Sigmoid colon (tissue), 7 donors: Measurements from ENCODE around the gene PRDM16. TPM values are rescaled to one million over a fixed set of nuclear protein-coding genes. Genes with fewer than 3 reads are reported as not detected.

ENCODE experiments used
- DNase-seq: peaks from one replicate; pipeline ENCODE4 v3.0.0-alpha.2; 2019
- H3K27ac ChIP-seq, 4 donors: fragments of 200-600 bp; sonication (generic); one replicate each; pipeline ENCODE4 v1.5.1; 2016 to 2019; ENCODE audit warnings: mild to moderate bottlenecking in 1 of 4
- H3K27me3 ChIP-seq, 3 donors: fragments of 200-600 bp; sonication (generic); one replicate each; pipeline ENCODE4 v1.5.1; 2019; ENCODE audit warnings: mild to moderate bottlenecking in 1 of 3
- H3K36me3 ChIP-seq, 4 donors: fragments of 200-600 bp; sonication (generic); one replicate each; pipeline ENCODE4 v1.5.1; 2016 to 2019
- H3K4me1 ChIP-seq, 4 donors: fragments of 200-600 bp; sonication (generic); one replicate each; pipeline ENCODE4 v1.5.1; 2017 to 2019
- H3K4me3 ChIP-seq, 4 donors: fragments of 200-600 bp; sonication (generic); one replicate each; pipeline ENCODE4 v1.5.1; 2017 to 2019; ENCODE audit warnings: mild to moderate bottlenecking in 2 of 4, moderate library complexity in 1 of 4
- H3K9me3 ChIP-seq, 4 donors: fragments of 200-600 bp in 3 of 4; sonication (generic) in 3 of 4; one replicate each; pipeline versions ENCODE4 v1.5.1 to v1.6.1; 2013 to 2019
- EP300 ChIP-seq, 4 donors: sonication (generic); formaldehyde crosslinking; IDR thresholded peaks; one replicate each; pipeline ENCODE4 v1.6.1; 2017; ENCODE audit warnings: antibody characterized with exemption in 4 of 4
- POLR2A ChIP-seq, 2 donors: fragments of 450-650 bp; IDR thresholded peaks; one replicate each; pipeline ENCODE4 v1.6.1; 2016; ENCODE audit warnings: antibody characterized with exemption in 2 of 2, mild to moderate bottlenecking in 2 of 2, moderate library complexity in 2 of 2
- POLR2AphosphoS5 ChIP-seq, 4 donors: sonication (generic); formaldehyde crosslinking; IDR thresholded peaks; one replicate each; pipeline ENCODE4 v1.6.1; 2017; ENCODE audit warnings: antibody characterized with exemption in 4 of 4
- WGBS, 2 donors: extraction: QIAGEN DNeasy Blood & Tissue Kit; methylation state at CpG; one replicate each; pipeline ENCODE4 v1.1.7; 2013; 5-methylcytosine and 5-hydroxymethylcytosine counted together
- intact Hi-C: fragments of 100-400 bp; cut with DNase I; formaldehyde crosslinking; loops from one replicate; pipeline ENCODE4 v1.15.1; 2023
- polyA plus RNA-seq, 3 donors: library from polyadenylated mRNA; stranded (reverse); fragments of 200-250 nt; gene quantifications; one replicate each; pipeline ENCODE4 v1.2.3, GENCODE V29; 2013
- total RNA-seq, 4 donors: library from RNA; depleted of rRNA; stranded (reverse); fragments of >200 nt; gene quantifications; one replicate each; pipeline ENCODE4 v1.1.0, GENCODE V29; 2016
- TF ChIP-seq, protein P1 (sequence below), 4 experiments: fragments of 450-650 bp in 3 of 4; fragments of 200-600 bp in 1 of 4; IDR thresholded peaks; one replicate each; pipeline ENCODE4 v1.5.1; 2016 to 2019; ENCODE audit warnings: antibody characterized with exemption in 4 of 4, mild to moderate bottlenecking in 3 of 4, moderate library complexity in 2 of 4
- donor health status: healthy with polysubstance abuse.
- donor health status: Bipolar disorder and iron deficiency.
- donor health status: healthy.

PRDM16 gene
- total and polyA plus RNA-seq, 7 donors: under 0.01 to 1.7 (median 0.49) TPM

DNA sequence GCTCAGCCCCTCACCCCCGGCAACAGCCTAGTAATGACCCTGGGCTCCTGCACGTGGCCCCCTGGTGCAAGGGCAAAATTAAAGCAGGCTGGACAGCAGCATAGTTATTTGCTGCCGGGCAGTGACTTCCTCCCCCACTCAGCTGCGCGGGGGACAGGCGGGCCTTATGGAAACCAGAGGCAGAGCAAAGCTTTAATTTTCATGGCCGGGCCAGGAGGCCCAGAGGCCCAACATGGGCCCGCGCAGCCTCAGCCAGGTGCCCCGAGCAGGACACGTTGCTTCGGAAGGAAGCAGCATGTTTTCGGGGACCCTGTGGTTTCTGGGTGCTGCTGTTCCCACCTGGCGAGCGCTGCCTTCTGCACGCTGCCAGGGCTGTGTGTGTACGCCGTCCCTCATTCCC is 295.5 kb downstream of the PRDM16 start:
- H3K36me3 ChIP-seq: no peaks in the 10 kb centered on the region
- peaks cover 0 to 46% (median 19%) of the 10 kb centered on the region in 3 donors for H3K27me3 ChIP-seq
- no peak overlapping the region for H3K4me3 ChIP-seq
- no peaks in the 10 kb centered on the region for H3K9me3 ChIP-seq
- no peak overlapping the region for H3K27ac ChIP-seq
- WGBS, 2 donors: 56 to 84% methylated on average over 18 of the region's 18 CpGs
- H3K4me1 ChIP-seq: peaks cover 0 to 20% (median 14%) of the 10 kb centered on the region in 4 donors
- TF ChIP-seq POLR2AphosphoS5 (IDR thresholded peaks at IDR 0.05) (no peak), EP300 (IDR thresholded peaks at IDR 0.05) (no peak), POLR2A (IDR thresholded peaks at IDR 0.05) (no peak)
- TF ChIP-seq, protein P1, sequence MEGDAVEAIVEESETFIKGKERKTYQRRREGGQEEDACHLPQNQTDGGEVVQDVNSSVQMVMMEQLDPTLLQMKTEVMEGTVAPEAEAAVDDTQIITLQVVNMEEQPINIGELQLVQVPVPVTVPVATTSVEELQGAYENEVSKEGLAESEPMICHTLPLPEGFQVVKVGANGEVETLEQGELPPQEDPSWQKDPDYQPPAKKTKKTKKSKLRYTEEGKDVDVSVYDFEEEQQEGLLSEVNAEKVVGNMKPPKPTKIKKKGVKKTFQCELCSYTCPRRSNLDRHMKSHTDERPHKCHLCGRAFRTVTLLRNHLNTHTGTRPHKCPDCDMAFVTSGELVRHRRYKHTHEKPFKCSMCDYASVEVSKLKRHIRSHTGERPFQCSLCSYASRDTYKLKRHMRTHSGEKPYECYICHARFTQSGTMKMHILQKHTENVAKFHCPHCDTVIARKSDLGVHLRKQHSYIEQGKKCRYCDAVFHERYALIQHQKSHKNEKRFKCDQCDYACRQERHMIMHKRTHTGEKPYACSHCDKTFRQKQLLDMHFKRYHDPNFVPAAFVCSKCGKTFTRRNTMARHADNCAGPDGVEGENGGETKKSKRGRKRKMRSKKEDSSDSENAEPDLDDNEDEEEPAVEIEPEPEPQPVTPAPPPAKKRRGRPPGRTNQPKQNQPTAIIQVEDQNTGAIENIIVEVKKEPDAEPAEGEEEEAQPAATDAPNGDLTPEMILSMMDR (IDR thresholded peaks at IDR 0.05): no peak
- intact Hi-C loops: no loop called here
- DNase-seq: no peak

DNA sequence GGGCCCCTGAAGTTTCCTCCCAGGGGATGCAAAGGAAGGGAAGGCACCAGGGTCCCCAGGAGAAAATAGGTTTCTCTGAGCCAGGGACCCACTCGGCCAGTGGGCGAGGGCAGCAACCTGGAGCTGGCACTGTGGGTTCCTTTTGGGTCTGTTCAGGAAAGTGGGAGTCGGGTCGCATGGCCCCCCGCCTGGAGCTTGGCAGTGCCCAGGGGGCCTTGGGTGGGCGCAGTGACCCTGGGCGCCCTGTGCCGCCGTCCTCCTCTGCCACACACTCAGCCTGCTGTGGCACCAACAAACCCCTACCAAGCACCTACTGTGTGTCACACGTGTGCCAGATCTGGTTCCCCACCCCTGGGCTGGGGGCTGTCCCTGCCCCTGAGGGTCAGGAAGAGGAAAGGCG is 296.0 kb downstream of the PRDM16 start:
- Histone ChIP-seq H3K36me3 (no peaks in the 10 kb centered on the region), H3K9me3 (no peaks in the 10 kb centered on the region), H3K27me3 (peaks cover 0 to 46% (median 17%) of the 10 kb centered on the region in 3 donors), H3K4me3 (no peak overlapping the region), H3K4me1 (peaks cover 0 to 25% (median 18%) of the 10 kb centered on the region in 4 donors), H3K27ac (no peak overlapping the region)
- no peak for TF ChIP-seq EP300 (IDR thresholded peaks at IDR 0.05)
- TF ChIP-seq POLR2A (IDR thresholded peaks at IDR 0.05): no peak
- TF ChIP-seq, protein P1 (IDR thresholded peaks at IDR 0.05): no peak
- no peak for TF ChIP-seq POLR2AphosphoS5 (IDR thresholded peaks at IDR 0.05)
- DNase-seq: no peak
- WGBS, 2 donors: 77 to 89% methylated on average over 11 of the region's 11 CpGs
- intact Hi-C loops: no loop called here

DNA sequence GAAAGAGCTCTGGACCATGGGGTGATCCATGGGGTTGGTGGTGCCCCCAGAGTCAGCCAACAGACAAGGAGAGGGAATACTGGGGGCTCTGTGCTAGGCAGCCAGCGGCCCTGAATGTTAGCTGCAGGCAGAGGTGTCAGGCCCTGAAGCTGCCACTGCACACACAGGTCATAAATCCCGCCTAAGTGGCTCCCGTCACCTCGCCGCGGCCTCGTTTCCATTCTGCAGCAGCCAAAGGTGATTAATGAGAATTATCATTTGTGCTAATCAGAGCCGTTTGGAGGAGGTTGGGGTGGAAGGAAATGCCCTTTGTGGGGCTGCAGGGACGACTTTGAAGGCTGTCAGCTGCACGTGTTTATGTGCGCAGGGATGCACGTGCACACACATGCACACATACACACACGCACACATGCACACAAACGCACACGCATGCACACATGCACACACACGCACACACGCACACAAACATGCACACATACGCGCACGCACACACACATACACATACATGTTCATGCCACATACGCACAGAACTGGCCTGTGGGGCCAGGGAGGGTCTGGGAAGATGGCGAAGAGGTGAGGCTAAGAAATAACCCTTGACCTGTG is 296.6 kb downstream of the PRDM16 start:
- H3K36me3 ChIP-seq: no peaks in the 10 kb centered on the region
- DNase-seq: no peak
- intact Hi-C loops: no loop called here
- peaks cover 0 to 42% (median 17%) of the 10 kb centered on the region in 3 donors for H3K27me3 ChIP-seq
- H3K27ac ChIP-seq: peak overlapping the region in 1 of 4 donors; percentile 29
- no peaks in the 10 kb centered on the region for H3K9me3 ChIP-seq
- peaks cover 0 to 31% (median 24%) of the 10 kb centered on the region in 4 donors for H3K4me1 ChIP-seq
- no peak overlapping the region for H3K4me3 ChIP-seq
- WGBS, 2 donors: 59 to 79% methylated on average over 22 of the region's 22 CpGs
- TF ChIP-seq EP300 (IDR thresholded peaks at IDR 0.05): no peak
- TF ChIP-seq, protein P1 (IDR thresholded peaks at IDR 0.05): no peak
- no peak for TF ChIP-seq POLR2A (IDR thresholded peaks at IDR 0.05)
- no peak for TF ChIP-seq POLR2AphosphoS5 (IDR thresholded peaks at IDR 0.05)

DNA sequence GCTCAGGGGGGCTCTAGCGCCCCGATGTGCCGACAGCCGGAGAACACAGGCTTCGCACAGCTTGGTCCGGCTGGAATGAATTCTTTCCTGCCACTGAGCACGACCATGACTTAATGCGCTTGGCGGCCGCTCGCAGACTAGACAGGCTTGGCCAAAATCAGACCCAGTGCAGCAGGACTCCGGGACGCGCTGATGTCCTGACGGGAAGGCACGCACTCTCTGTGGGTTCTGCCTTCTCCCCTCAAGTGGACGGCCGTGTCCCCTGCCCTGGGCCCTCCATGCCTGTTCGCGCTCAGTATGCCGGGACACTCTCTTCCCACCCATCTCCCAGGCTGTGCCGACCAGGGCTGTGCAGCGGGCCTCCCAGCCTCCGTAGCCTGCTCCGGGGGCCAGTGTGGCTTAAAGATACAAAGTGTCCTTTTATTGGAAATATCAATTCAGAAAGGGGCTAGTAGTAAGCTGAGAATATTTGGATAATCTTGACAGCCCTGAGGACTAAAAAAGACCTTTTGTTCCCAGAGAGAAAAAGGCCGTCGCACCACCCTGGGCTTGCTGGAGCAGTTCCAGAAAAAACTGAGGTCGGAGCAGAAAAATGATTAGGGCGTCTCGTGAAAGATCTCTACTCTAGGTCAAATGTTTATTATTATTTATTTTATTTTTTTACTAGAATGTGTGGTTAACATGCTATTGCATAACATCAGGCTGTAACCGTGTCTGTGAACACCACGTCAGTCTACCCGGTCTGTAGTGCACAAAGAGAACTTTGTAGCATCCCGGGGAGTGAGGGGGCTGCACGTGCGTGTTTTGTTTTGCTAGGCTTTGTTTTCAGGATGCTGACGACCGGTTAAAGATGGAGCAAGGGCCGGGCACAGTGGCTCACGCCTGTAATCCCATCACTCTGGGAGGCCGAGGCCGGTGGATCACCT is 297.4 kb downstream of the PRDM16 start:
- DNase-seq: no peak
- intact Hi-C loops: no loop called here
- no peaks in the 10 kb centered on the region for H3K9me3 ChIP-seq
- peaks cover 0 to 32% (median 24%) of the 10 kb centered on the region in 4 donors for H3K4me1 ChIP-seq
- H3K4me3 ChIP-seq: no peak overlapping the region
- H3K36me3 ChIP-seq: no peaks in the 10 kb centered on the region
- WGBS, 2 donors: 73 to 74% methylated on average over 42 of the region's 42 CpGs
- peaks cover 0 to 36% (median 17%) of the 10 kb centered on the region in 3 donors for H3K27me3 ChIP-seq
- peak overlapping the region in 2 of 4 donors; percentile 29 to 41 for H3K27ac ChIP-seq
- TF ChIP-seq EP300 (IDR thresholded peaks at IDR 0.05): no peak
- no peak for TF ChIP-seq POLR2AphosphoS5 (IDR thresholded peaks at IDR 0.05)
- no peak for TF ChIP-seq POLR2A (IDR thresholded peaks at IDR 0.05)
- TF ChIP-seq, protein P1 (IDR thresholded peaks at IDR 0.05): no peak
